Ovary (tissue), 3 donors: ENCODE data around the gene COL23A1.

Source experiments
- POLR2A ChIP-seq: fragments of 450-650 bp; IDR thresholded peaks from one replicate; pipeline ENCODE4 v1.6.1; 2017; ENCODE audit warnings: antibody characterized with exemption, mild to moderate bottlenecking, moderate library complexity
- TF ChIP-seq, protein P1 (sequence below), 3 donors: fragments of 450-650 bp in 2 of 3; fragments of 200-600 bp in 1 of 3; IDR thresholded peaks; one replicate each; pipeline versions ENCODE4 v1.5.1 to v1.8.0; 2016 to 2022; ENCODE audit warnings: antibody characterized with exemption in 3 of 3, mild to moderate bottlenecking in 1 of 3
- donor health status: DM: no; HTN: no; CAD: no.

- TF ChIP-seq, protein P1, sequence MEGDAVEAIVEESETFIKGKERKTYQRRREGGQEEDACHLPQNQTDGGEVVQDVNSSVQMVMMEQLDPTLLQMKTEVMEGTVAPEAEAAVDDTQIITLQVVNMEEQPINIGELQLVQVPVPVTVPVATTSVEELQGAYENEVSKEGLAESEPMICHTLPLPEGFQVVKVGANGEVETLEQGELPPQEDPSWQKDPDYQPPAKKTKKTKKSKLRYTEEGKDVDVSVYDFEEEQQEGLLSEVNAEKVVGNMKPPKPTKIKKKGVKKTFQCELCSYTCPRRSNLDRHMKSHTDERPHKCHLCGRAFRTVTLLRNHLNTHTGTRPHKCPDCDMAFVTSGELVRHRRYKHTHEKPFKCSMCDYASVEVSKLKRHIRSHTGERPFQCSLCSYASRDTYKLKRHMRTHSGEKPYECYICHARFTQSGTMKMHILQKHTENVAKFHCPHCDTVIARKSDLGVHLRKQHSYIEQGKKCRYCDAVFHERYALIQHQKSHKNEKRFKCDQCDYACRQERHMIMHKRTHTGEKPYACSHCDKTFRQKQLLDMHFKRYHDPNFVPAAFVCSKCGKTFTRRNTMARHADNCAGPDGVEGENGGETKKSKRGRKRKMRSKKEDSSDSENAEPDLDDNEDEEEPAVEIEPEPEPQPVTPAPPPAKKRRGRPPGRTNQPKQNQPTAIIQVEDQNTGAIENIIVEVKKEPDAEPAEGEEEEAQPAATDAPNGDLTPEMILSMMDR (IDR thresholded peaks at IDR 0.05), result no peak
- no peak for TF ChIP-seq POLR2A
Measured at GRCh38 chr5:178563621-178564020, 26.6 kb downstream of the COL23A1 start.
